Measurements from ENCODE around the gene DPEP3.
A peak's percentile ranks its signal among the peaks of the same experiment; 100 is the strongest.

Gene DPEP3

GRCh38 chr16:67961551-67961957, 18.7 kb downstream of the DPEP3 start:
- no peaks in the 10 kb centered on the region for H3K9me3 Mint-ChIP-seq
- H3K4me1 Mint-ChIP-seq, result peaks cover 30% of the 10 kb centered on the region
- no peak overlapping the region for H3K27ac Mint-ChIP-seq
- H3K36me3 Mint-ChIP-seq (ENCODE audit: low read depth), result peaks cover 32% of the 10 kb centered on the region
- peaks cover 6% of the 10 kb centered on the region for H3K27me3 Mint-ChIP-seq (ENCODE audit: low read depth, poor library complexity)
- no peak for TF ChIP-seq CTCF (IDR thresholded peaks at IDR 0.05)
- no peak for DNase-seq
- no peak overlapping the region for H3K4me3 Mint-ChIP-seq

DNA sequence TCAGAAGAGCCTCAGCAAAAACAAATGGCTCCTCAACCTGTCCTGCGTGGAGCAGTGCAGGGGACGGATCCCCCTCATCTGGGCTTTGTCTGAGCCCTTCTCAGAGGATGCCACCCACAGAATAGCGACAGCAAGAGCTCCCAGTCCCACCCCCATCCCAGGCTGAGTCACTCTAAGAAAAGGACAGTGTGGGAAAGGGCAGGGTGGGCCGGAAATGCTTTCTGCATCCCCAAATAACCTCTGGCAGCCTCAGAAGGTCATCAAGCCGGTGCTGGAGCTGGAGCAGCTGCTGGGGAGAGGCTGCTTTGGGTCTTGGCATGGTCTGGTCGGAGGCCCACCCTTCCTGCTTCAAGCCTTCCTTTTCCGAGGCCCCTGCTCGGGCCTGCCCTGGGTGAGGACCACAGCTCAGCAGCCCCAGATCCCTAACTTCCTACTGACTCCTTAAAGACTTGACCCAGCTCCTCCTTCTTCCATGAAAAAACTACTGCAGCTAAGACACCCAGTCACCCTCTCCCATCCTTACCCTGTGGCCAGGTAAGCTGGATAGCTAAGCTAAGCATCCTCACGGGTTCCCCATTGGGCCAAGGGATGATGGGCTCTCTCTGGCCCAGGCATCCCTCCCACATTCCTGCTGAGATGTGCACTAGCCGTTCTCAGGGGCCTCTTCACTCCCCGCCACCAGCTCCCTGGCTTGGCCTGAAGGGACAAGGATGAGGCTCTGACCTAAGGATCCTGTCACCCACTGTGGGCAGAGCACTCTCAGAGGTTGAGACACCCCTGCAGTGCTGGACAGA, 20.6 kb downstream of the DPEP3 start:
- Mint-ChIP-seq H3K4me1 (peaks cover 19% of the 10 kb centered on the region), H3K36me3 (ENCODE audit: low read depth) (peaks cover 32% of the 10 kb centered on the region), H3K4me3 (no peak overlapping the region), H3K27me3 (ENCODE audit: low read depth, poor library complexity) (peaks cover 6% of the 10 kb centered on the region), H3K9me3 (no peaks in the 10 kb centered on the region), H3K27ac (no peak overlapping the region)
- TF ChIP-seq CTCF (IDR thresholded peaks at IDR 0.05), result no peak
- no peak for DNase-seq

DNA sequence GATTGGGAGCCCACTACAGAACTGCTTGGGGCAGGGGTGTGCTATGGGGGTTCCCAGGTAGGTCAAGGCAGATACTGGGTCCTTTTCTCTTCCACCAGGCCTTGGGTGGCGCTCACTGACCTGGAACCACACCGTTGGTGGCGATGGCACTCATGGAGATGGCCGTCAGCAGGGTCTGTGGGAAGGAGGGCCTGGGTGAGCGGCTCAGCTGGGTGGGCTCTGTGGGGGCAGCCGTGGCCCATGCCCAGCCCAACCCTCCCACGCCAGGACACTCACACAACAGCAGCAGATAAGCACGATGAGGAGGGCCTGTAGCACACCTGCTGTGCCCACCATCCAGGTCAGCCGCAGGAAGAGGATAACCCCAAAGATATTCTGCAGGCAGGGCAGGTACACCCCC, 22.7 kb downstream of the DPEP3 start:
- peaks cover 12% of the 10 kb centered on the region for H3K4me1 Mint-ChIP-seq
- H3K9me3 Mint-ChIP-seq, result no peaks in the 10 kb centered on the region
- H3K27me3 Mint-ChIP-seq (ENCODE audit: low read depth, poor library complexity), result peaks cover 6% of the 10 kb centered on the region
- TF ChIP-seq CTCF (IDR thresholded peaks at IDR 0.05), result no peak
- H3K27ac Mint-ChIP-seq, result no peak overlapping the region
- H3K36me3 Mint-ChIP-seq (ENCODE audit: low read depth), result peaks cover 34% of the 10 kb centered on the region
- no peak for DNase-seq
- H3K4me3 Mint-ChIP-seq, result no peak overlapping the region

DNA sequence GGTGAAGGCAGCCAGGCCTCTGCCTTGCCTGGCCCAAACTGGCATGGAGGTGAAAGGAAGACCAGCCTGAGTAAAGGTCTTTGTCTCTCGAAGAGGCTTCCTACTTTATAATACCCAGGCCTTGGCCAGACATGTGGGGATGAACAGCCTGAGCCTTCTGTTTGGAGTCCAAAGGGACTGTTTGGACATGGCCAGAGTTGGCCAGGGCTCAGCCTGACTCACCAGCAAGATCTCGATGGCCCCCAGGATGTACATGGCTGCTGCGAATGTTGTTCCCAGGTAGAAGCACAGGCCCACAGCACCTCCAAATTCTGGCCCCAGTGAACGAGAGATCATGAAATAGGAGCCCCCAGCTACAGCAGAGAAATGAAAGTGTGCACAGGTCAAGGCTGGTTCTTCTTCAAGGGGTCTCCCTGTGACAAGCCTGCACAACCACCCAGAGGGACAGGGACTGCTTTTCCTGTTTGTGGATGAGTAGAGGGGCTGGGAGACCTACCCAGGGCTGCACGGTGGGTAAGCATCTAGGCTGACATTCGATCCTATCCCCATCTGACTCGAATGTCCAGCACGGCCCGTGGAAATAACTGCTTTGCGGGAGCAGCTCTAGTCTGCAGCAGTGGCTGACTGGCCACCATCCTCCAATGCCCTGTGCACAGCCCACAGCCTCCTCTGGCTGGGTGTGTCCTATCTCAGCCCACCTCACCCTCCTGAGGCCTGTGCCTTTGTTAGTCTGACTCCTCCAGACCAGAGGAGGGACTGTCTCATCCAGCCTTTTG, 25.7 kb downstream of the DPEP3 start:
- Mint-ChIP-seq H3K4me3 (no peak overlapping the region), H3K27ac (peak overlapping the region; percentile 89), H3K9me3 (no peaks in the 10 kb centered on the region), H3K27me3 (ENCODE audit: low read depth, poor library complexity) (peaks cover 5% of the 10 kb centered on the region), H3K4me1 (peaks cover 12% of the 10 kb centered on the region), H3K36me3 (ENCODE audit: low read depth) (peaks cover 16% of the 10 kb centered on the region)
- no peak for DNase-seq
- no peak for TF ChIP-seq CTCF (IDR thresholded peaks at IDR 0.05)

- Mint-ChIP-seq H3K36me3 (ENCODE audit: low read depth) (peaks cover 16% of the 10 kb centered on the region), H3K4me1 (peaks cover 12% of the 10 kb centered on the region), H3K27ac (peak overlapping the region; percentile 90), H3K4me3 (no peak overlapping the region), H3K9me3 (no peaks in the 10 kb centered on the region), H3K27me3 (ENCODE audit: low read depth, poor library complexity) (peaks cover 5% of the 10 kb centered on the region)
- no peak for DNase-seq
- no peak for TF ChIP-seq CTCF (IDR thresholded peaks at IDR 0.05)
Observed at GRCh38 chr16:67953641-67954375, 26.5 kb downstream of the DPEP3 start.

Data from nephron progenitor cell (in vitro differentiated cells).